ENCODE data around the gene VDAC2.
"Not testable (repeated sequence)": the region's sequence is repeated elsewhere in the genome, so short reads cannot be mapped to it uniquely, and the experiment has no call there.

DNA sequence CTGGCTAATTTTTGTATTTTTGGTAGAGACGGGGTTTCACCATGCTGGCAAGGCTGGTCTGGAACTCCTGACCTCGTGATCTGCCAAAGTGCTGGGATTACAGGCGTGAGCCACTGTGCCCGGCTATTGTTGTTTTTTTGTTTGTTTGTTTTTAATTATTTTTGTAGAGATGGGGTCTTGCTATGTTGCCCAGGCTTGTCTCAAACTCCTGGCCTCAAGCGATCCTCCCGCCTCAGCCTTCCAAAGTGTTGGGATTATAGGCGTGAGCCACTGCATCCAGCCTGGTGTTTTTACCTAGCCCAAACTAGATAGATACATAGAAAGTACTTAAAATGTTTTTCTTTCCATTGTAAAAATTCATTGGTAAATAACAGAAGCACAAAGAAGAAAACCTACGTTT lies 10.9 kb downstream of the VDAC2 start:
- TF ChIP-seq, protein P1, sequence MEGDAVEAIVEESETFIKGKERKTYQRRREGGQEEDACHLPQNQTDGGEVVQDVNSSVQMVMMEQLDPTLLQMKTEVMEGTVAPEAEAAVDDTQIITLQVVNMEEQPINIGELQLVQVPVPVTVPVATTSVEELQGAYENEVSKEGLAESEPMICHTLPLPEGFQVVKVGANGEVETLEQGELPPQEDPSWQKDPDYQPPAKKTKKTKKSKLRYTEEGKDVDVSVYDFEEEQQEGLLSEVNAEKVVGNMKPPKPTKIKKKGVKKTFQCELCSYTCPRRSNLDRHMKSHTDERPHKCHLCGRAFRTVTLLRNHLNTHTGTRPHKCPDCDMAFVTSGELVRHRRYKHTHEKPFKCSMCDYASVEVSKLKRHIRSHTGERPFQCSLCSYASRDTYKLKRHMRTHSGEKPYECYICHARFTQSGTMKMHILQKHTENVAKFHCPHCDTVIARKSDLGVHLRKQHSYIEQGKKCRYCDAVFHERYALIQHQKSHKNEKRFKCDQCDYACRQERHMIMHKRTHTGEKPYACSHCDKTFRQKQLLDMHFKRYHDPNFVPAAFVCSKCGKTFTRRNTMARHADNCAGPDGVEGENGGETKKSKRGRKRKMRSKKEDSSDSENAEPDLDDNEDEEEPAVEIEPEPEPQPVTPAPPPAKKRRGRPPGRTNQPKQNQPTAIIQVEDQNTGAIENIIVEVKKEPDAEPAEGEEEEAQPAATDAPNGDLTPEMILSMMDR (IDR thresholded peaks at IDR 0.05; ENCODE audit: low read depth, low read length) = not testable (repeated sequence)
- TF ChIP-seq EZH2phosphoT487 (IDR thresholded peaks at IDR 0.05; ENCODE audit: low read depth) = not testable (repeated sequence)

All from OCI-LY3 (cell line).